Activated CD4-positive, alpha-beta T cell treated with anti-CD3 and anti-CD28 coated beads, Interleukin-2, amount 10 ng/mL, durations not matched to agents 7 days and 5 days (primary cell): Measurements from ENCODE around the gene THUMPD1. TPM values are rescaled to one million over a fixed set of nuclear protein-coding genes. Genes with fewer than 3 reads are reported as not detected.

Experiments
- total RNA-seq, 2 experiments: library from RNA; stranded (reverse); gene quantifications; one replicate each; pipeline ENCODE4 v1.2.3, GENCODE V29; 2021

Gene THUMPD1
- total RNA-seq, 2 experiments from 2014 or later, result 42.9 to 43.1 TPM

Other genes with a start within 250 kb of the THUMPD1 start
- not detected for gene ACSM2B, start 165.5 kb downstream of the THUMPD1 start, total RNA-seq
- under 1 TPM; 0.20 to 0.23 TPM for gene ACSM1, start 44.1 kb downstream of the THUMPD1 start, total RNA-seq
- 1 to 10 TPM; 4.1 to 4.8 TPM for gene ACSM3, start 22.2 kb upstream of the THUMPD1 start, total RNA-seq
- 10 to 100 TPM; 12.5 to 17.3 TPM for gene ERI2, start 64.7 kb upstream of the THUMPD1 start, total RNA-seq
- 10 to 100 TPM in 1 of 2 experiments, 1 to 10 TPM in 1; 9.8 to 11.0 TPM for gene REXO5, start 64.7 kb upstream of the THUMPD1 start, total RNA-seq
- gene DCUN1D3, start 158.5 kb upstream of the THUMPD1 start, total RNA-seq, result 10 to 100 TPM in 1 of 2 experiments, 1 to 10 TPM in 1; 9.9 to 10.8 TPM
- gene LYRM1, start 159.0 kb upstream of the THUMPD1 start, total RNA-seq, result 10 to 100 TPM; 21.7 to 26.7 TPM